HepG2 (cell line): ENCODE results near the gene RTP5. TPM values are rescaled to one million over a fixed set of nuclear protein-coding genes. Genes with fewer than 3 reads are reported as not detected.

Experiments used
- ATAC-seq: fragments of 200-7000 bp; cut with Tn5 transposase; 3 replicates; pipeline ENCODE4 v1.9.1; 2020; ENCODE audit warnings: mild to moderate bottlenecking, moderate library complexity
- BruUV-seq: library from RNA; stranded (reverse); fragments of 400-500 nt; replicated peaks from 2 replicates; lab custom pipeline; 2021; lab: Mats Ljungman, UMichigan
- CTCF ChIA-PET: fragments of 300-600 bp; formaldehyde crosslinking; extraction: SDS; loops from one replicate; lab custom pipeline; 2021; ENCODE audit warnings: low total read pairs, inconsistent platforms, low intra/inter-chr PET ratio; lab: Yijun Ruan, JAX
- POLR2A ChIA-PET: fragments of 350-600 bp; sonication (Branson Sonifier 250); formaldehyde crosslinking; loops from one replicate; lab custom pipeline; 2020; ENCODE audit warnings: antibody characterized with exemption, inconsistent platforms; lab: Yijun Ruan, JAX
- DNase-seq: peaks from one replicate; pipeline ENCODE4 v3.0.0-alpha.2; 2015; ENCODE audit warnings: low spot score
- FAIRE-seq: peaks from 3 replicates; lab custom pipeline; 2011; peaks lifted over from hg19 to GRCh38; lab: Jason Lieb, UNC
- H2AFZ ChIP-seq: one replicate; pipeline ENCODE4 v1.6.1; 2011; ENCODE audit warnings: low read length, inconsistent platforms
- H3K27ac ChIP-seq: fragments of 300-600 bp; 3 replicates; pipeline ENCODE4 v1.8.0; 2011; ENCODE audit warnings: mixed run types, mild to moderate bottlenecking, mixed read lengths, low read length, inconsistent platforms; ENCODE audit not compliant: insufficient read depth; ENCODE audit errors: extremely low read length
- H3K27me3 ChIP-seq, 2 experiments: fragments of 200-600 bp in 1 of 2; 2 replicates in 1 of 2; 3 replicates in 1 of 2; pipeline versions ENCODE4 v1.6.0 to v1.8.0; 2011; ENCODE audit warnings: low read length in 2 of 2, mild to moderate bottlenecking in 2 of 2, moderate library complexity in 2 of 2, inconsistent platforms in 1 of 2; ENCODE audit not compliant: insufficient read depth in 2 of 2, control insufficient read depth in 1 of 2
- H3K36me3 ChIP-seq, 2 experiments: fragments of 200-600 bp in 1 of 2; replicated peaks in 1 of 2; 2 replicates in 1 of 2; 3 replicates in 1 of 2; pipeline versions ENCODE4 v1.5.1 to v1.8.0; 2011; ENCODE audit warnings: low read length in 2 of 2, inconsistent platforms in 1 of 2; ENCODE audit not compliant: insufficient read depth in 2 of 2, control insufficient read depth in 1 of 2
- H3K4me1 ChIP-seq: 2 replicates; pipeline ENCODE4 v1.5.1; 2012; ENCODE audit warnings: low read length, inconsistent platforms; ENCODE audit not compliant: insufficient read depth
- H3K4me2 ChIP-seq: 2 replicates; pipeline ENCODE4 v1.6.0; 2011; ENCODE audit warnings: low read depth, low read length, inconsistent platforms
- H3K4me3 ChIP-seq, 3 experiments: fragments of 200-600 bp in 1 of 3; sonication (generic), shearing (Covaris generic) in 1 of 3; replicated peaks in 1 of 3; 2 replicates each; pipeline ENCODE4 v1.5.1; 2011 to 2016; ENCODE audit warnings: low read length in 3 of 3, inconsistent platforms in 2 of 3, low read depth in 2 of 3, mild to moderate bottlenecking in 2 of 3, control low read depth in 1 of 3, mixed read lengths in 1 of 3; ENCODE audit not compliant: insufficient read depth in 1 of 3
- H3K79me2 ChIP-seq: one replicate; pipeline ENCODE4 v1.6.1; 2011; ENCODE audit warnings: low read length, inconsistent platforms; ENCODE audit not compliant: insufficient read depth
- H3K9ac ChIP-seq: 2 replicates; pipeline ENCODE4 v1.6.0; 2011; ENCODE audit warnings: mild to moderate bottlenecking, low read depth, low read length, inconsistent platforms; ENCODE audit not compliant: insufficient read depth
- H3K9me3 ChIP-seq: 2 replicates; pipeline ENCODE4 v1.5.1; 2012; ENCODE audit warnings: mild to moderate bottlenecking, low read length
- H4K20me1 ChIP-seq: 2 replicates; pipeline ENCODE4 v1.6.0; 2011; ENCODE audit warnings: inconsistent platforms, mild to moderate bottlenecking, low read length, moderate library complexity; ENCODE audit not compliant: insufficient read depth
- ARHGAP35 ChIP-seq: sonication (generic); formaldehyde crosslinking; IDR thresholded peaks from 2 replicates; pipeline ENCODE4 v1.9.0; 2022; ENCODE audit warnings: mild to moderate bottlenecking, inconsistent platforms, moderate library complexity, missing genetic modification reagents, borderline replicate concordance
- ARNT2 ChIP-seq: sonication (generic); formaldehyde crosslinking; IDR thresholded peaks from 2 replicates; pipeline ENCODE4 v1.8.0; 2022; ENCODE audit warnings: mild to moderate bottlenecking, low read depth, missing genetic modification reagents, moderate library complexity
- FOXP1 ChIP-seq, 2 experiments: fragments of 450-650 bp in 1 of 2; IDR thresholded peaks; 2 replicates each; pipeline ENCODE4 v1.6.1; 2017 to 2018; ENCODE audit warnings: antibody characterized with exemption in 1 of 2
- HNRNPLL ChIP-seq: fragments of 200-400 bp; formaldehyde crosslinking; IDR thresholded peaks from 2 replicates; pipeline ENCODE4 v1.6.1; 2017; ENCODE audit warnings: mild to moderate bottlenecking, low read depth, low read length; ENCODE audit not compliant: poor library complexity, severe bottlenecking
- KLF9 ChIP-seq: IDR thresholded peaks from 2 replicates; pipeline ENCODE4 v1.6.1; 2016; ENCODE audit warnings: low read depth
- NRL ChIP-seq: sonication (generic); formaldehyde crosslinking; IDR thresholded peaks from 2 replicates; pipeline ENCODE4 v1.5.0; 2020; ENCODE audit warnings: missing genetic modification reagents, mild to moderate bottlenecking, moderate library complexity, borderline replicate concordance
- PTBP1 ChIP-seq: fragments of 200-400 bp; formaldehyde crosslinking; IDR thresholded peaks from 2 replicates; pipeline ENCODE4 v1.6.1; 2018; ENCODE audit warnings: low read length, low read depth; ENCODE audit not compliant: poor library complexity, severe bottlenecking
- RFXAP ChIP-seq: sonication (generic); formaldehyde crosslinking; IDR thresholded peaks from 2 replicates; pipeline ENCODE4 v1.4.0; 2020; ENCODE audit warnings: missing genetic modification reagents, borderline replicate concordance
- SMC3 ChIP-seq: IDR thresholded peaks from 2 replicates; pipeline ENCODE4 v1.6.1; 2011; ENCODE audit warnings: low read length, improper control_type of control experiment
- SMYD3 ChIP-seq: sonication (generic); formaldehyde crosslinking; IDR thresholded peaks from 2 replicates; pipeline ENCODE4 v1.8.1; 2023; ENCODE audit warnings: mild to moderate bottlenecking, missing genetic modification reagents
- TSC22D2 ChIP-seq: sonication (generic); formaldehyde crosslinking; IDR thresholded peaks from 2 replicates; pipeline ENCODE4 v1.5.1; 2020; ENCODE audit warnings: missing genetic modification reagents, mild to moderate bottlenecking, borderline replicate concordance
- ZNF121 ChIP-seq: sonication (generic); formaldehyde crosslinking; IDR thresholded peaks from 2 replicates; pipeline ENCODE4 v1.5.0; 2020; ENCODE audit warnings: mild to moderate bottlenecking, missing genetic modification reagents
- ZNF331 ChIP-seq: sonication (generic); formaldehyde crosslinking; IDR thresholded peaks from 2 replicates; pipeline ENCODE4 v1.4.0; 2020; ENCODE audit warnings: missing genetic modification reagents
- ZNF441 ChIP-seq: sonication (generic); formaldehyde crosslinking; IDR thresholded peaks from 2 replicates; pipeline ENCODE4 v1.7.0; 2021; ENCODE audit warnings: missing genetic modification reagents, borderline replicate concordance
- ZNF773 ChIP-seq: sonication (generic); formaldehyde crosslinking; IDR thresholded peaks from 2 replicates; pipeline ENCODE4 v1.4.0; 2020; ENCODE audit warnings: missing genetic modification reagents, borderline replicate concordance
- WGBS: methylation state at CpG from one replicate; pipeline ENCODE4 v1.1.6; 2017; ENCODE audit warnings: low lambda C conversion rate; 5-methylcytosine and 5-hydroxymethylcytosine counted together
- in situ Hi-C: cut with HindIII; loops from 2 replicates; pipeline ENCODE4 v1.10.0; 2017; ENCODE audit warnings: low pct_unique_long_range_greater_than_20kb; ENCODE audit not compliant: extremely low pct_ligation_motif_present
- intact Hi-C: fragments of 100-400 bp; cut with micrococcal nuclease; formaldehyde crosslinking; loops from one replicate; pipeline ENCODE4 v1.10.0; 2022; ENCODE audit not compliant: unreplicated experiment
- polyA plus RNA-seq, 8 experiments: library from polyadenylated mRNA; depleted of rRNA in 3 of 8; stranded (reverse) in 7 of 8; unstranded in 1 of 8; fragments of >200 nt; fragmentation: Illumina TruSeq in 4 of 8; extraction: Trizol in 4 of 8; gene quantifications; 2 replicates each; pipeline versions ENCODE4 v1.2.1 to v1.2.3, GENCODE V29; 2011 to 2016; ENCODE audit warnings: low read depth in 4 of 8, missing spikeins in 1 of 8, mixed read lengths in 1 of 8; ENCODE audit not compliant: insufficient read depth in 1 of 8
- total RNA-seq, 5 experiments: library from RNA; depleted of rRNA; stranded (reverse); fragments of >200 nt; fragmentation: Illumina TruSeq; extraction: Trizol; gene quantifications; 2 replicates each; pipeline ENCODE4 v1.2.3, GENCODE V29; 2016; ENCODE audit warnings: low read depth in 1 of 5
- TF ChIP-seq, protein P1 (sequence below): sonication (generic); formaldehyde crosslinking; IDR thresholded peaks from 2 replicates; pipeline ENCODE4 v1.4.0; 2020; ENCODE audit warnings: mild to moderate bottlenecking, missing genetic modification reagents
- TF ChIP-seq, protein P2 (sequence below): sonication (generic); formaldehyde crosslinking; IDR thresholded peaks from 2 replicates; pipeline ENCODE4 v1.8.0; 2022; ENCODE audit warnings: low read depth, missing genetic modification reagents
- TF ChIP-seq, protein P3 (sequence below): sonication (generic); formaldehyde crosslinking; IDR thresholded peaks from 2 replicates; pipeline ENCODE4 v1.4.0; 2020; ENCODE audit warnings: mild to moderate bottlenecking, missing genetic modification reagents

The RTP5 gene
- total and polyA plus RNA-seq, 2 of the 13 experiments (the other 11 are each of a cell fraction or from before 2014, with no cell fraction given) = not detected

DNA sequence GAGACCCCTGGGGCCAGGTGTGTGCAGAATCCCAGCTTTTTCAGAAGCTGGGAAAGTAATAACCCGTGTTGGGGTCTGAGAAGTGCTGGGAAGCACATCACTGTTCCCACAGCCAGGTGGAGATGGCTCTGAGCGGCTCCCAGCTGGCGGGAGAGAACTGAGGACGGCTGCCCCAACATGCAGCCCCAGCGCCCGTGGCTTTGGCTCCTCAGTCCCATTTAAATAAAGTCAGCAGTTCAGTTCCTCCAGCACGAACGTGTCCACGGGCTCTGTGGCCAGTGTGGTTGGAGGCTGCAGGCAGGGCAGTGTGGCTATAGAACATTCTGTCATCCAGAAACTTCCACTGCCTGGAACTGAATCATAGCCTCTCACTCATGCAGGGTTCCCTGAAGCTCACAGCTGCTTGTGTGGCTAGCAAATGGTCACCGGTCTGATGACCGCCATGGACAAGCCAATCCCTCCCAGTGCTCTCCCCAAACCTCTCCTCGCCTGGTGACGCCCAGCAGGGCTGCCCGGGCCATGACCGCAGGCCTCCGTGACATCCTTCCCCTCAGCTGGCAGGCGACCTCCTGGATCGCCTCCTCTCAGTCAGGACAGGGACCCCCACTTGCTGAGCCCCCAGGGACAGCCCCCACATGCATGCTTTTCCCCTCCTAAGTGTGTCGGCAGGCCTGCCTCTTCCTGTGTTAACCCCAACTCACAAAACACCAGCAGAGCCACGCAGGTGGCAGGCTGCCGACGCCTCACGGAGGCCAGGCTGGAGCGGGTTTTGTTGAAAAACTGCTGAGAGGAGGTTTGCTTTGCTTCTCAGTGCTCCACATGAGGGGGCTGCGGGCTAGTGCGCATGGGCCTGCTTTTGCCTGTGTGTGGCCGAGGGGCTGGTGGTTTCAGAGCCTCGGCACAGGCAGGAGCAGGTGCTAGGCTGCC, 1.3 kb downstream of the RTP5 start (continued):
- no peak for TF ChIP-seq SMC3
- TF ChIP-seq, protein P1, sequence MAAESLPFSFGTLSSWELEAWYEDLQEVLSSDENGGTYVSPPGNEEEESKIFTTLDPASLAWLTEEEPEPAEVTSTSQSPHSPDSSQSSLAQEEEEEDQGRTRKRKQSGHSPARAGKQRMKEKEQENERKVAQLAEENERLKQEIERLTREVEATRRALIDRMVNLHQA (CRISPR knock-in tag) = no peak
- no peak for TF ChIP-seq TSC22D2 (CRISPR knock-in tag)
- TF ChIP-seq HNRNPLL = no peak
- TF ChIP-seq KLF9 (CRISPR knock-in tag) = no peak
- TF ChIP-seq ARHGAP35 = no peak

DNA sequence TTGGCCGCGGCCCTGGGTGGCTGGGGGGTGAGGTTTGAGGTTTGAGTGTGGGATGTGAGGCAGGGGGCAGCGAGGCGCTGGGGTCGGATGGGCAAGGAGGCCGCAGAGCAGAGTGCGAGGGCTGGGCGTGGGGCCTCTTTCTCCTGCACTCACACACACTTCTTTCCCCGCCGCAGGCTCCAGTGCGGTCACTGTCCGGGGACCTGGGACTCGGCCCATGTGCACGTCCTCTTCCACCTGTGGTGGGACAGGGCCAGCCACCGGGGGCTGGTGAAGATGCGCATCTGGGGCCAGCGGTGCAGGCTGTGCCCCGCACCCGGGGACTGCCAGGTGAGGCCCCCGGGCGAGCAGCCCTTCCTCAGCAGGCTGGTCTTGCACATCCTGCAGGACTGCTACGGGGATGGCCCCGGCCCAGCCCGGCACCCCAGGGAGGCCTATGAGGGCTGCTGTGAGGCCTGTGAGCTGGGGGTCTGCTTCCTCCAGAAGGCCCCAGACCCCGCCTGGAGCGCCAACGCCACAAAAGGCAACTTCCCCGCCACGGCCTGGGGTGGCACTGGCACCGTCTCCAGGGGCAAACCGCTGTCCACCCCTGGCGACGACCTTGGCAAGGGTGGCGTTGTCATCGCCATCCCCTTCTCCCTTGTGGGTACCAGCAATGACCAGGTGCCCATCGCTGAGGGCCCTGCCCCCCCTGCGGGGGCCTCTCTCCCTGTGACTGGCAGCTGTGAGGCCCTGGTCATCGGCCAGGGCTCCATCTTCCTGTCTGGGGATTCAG, 2.2 kb downstream of the RTP5 start:
- Histone ChIP-seq H3K36me3 (no peaks in the 10 kb centered on the region), H3K9me3 (peaks cover 21% of the 10 kb centered on the region), H3K9ac (no peak overlapping the region), H2AFZ (no peak overlapping the region), H3K4me1 (no peaks in the 10 kb centered on the region), H3K4me3 (no peak overlapping the region), H3K4me2 (no peak overlapping the region), H4K20me1 (no peaks in the 10 kb centered on the region), H3K79me2 (no peaks in the 10 kb centered on the region), H3K27me3 (peaks cover 8 to 40% of the 10 kb centered on the region in 2 experiments), H3K27ac (no peak overlapping the region)
- 66% methylated on average over 20 of the region's 38 CpGs for WGBS
- no TSS peak for BruUV-seq
- intact Hi-C loops = no loop called here
- FAIRE-seq (no peak), DNase-seq (no peak), ATAC-seq (no peak)
- in situ Hi-C loops = loop anchor here (10.0 kb wide), 1 partner anchor 137 kb away; the partner anchor contains the start of gene D2HGDH
- ChIA-PET CTCF (no interaction called here), POLR2A (no interaction called here)
- TF ChIP-seq NRL (CRISPR knock-in tag) (no peak), PTBP1 (no peak), FOXP1 (IDR thresholded peaks at IDR 0.05) (no peak), FOXP1 (CRISPR knock-in tag; IDR thresholded peaks at IDR 0.05) (no peak), RFXAP (no peak), ZNF121 (CRISPR knock-in tag) (no peak), ZNF441 (no peak), ZNF331 (no peak), ZNF773 (no peak), SMYD3 (CRISPR knock-in tag) (no peak), ARNT2 (no peak)
- TF ChIP-seq, protein P2, sequence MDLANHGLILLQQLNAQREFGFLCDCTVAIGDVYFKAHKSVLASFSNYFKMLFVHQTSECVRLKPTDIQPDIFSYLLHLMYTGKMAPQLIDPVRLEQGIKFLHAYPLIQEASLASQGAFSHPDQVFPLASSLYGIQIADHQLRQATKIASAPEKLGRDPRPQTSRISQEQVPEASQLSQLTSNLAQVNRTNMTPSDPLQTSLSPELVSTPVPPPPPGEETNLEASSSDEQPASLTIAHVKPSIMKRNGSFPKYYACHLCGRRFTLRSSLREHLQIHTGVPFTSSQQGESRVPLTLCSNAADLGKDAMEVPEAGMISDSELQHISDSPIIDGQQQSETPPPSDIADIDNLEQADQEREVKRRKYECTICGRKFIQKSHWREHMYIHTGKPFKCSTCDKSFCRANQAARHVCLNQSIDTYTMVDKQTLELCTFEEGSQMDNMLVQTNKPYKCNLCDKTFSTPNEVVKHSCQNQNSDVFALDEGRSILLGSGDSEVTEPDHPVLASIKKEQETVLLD (CRISPR knock-in tag) = no peak
- TF ChIP-seq, protein P3, sequence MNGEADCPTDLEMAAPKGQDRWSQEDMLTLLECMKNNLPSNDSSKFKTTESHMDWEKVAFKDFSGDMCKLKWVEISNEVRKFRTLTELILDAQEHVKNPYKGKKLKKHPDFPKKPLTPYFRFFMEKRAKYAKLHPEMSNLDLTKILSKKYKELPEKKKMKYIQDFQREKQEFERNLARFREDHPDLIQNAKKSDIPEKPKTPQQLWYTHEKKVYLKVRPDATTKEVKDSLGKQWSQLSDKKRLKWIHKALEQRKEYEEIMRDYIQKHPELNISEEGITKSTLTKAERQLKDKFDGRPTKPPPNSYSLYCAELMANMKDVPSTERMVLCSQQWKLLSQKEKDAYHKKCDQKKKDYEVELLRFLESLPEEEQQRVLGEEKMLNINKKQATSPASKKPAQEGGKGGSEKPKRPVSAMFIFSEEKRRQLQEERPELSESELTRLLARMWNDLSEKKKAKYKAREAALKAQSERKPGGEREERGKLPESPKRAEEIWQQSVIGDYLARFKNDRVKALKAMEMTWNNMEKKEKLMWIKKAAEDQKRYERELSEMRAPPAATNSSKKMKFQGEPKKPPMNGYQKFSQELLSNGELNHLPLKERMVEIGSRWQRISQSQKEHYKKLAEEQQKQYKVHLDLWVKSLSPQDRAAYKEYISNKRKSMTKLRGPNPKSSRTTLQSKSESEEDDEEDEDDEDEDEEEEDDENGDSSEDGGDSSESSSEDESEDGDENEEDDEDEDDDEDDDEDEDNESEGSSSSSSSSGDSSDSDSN = no peak
